Right atrium auricular region (tissue), 2 donors: ENCODE data around the gene TTC39C. TPM values are rescaled to one million over a fixed set of nuclear protein-coding genes. Genes with fewer than 3 reads are reported as not detected.

Experiments
- DNase-seq: peaks from one replicate; pipeline ENCODE4 v3.0.0-alpha.2; 2019; ENCODE audit warnings: low spot score
- H3K27ac ChIP-seq, 2 donors: fragments of 200-600 bp; sonication (generic); 1 replicate in 1 of 2; 2 replicates in 1 of 2; pipeline ENCODE4 v1.5.1; 2016 to 2019
- H3K27me3 ChIP-seq, 2 donors: fragments of 200-600 bp; sonication (generic); one replicate each; pipeline versions ENCODE4 v1.5.1 to v1.6.0; 2017 to 2019
- H3K36me3 ChIP-seq: fragments of 200-600 bp; sonication (generic); one replicate; pipeline ENCODE4 v1.5.1; 2016
- H3K4me1 ChIP-seq, 2 donors: fragments of 200-600 bp; sonication (generic); one replicate each; pipeline versions ENCODE4 v1.5.1 to v1.6.0; 2017 to 2019
- H3K4me3 ChIP-seq, 2 donors: fragments of 200-600 bp; sonication (generic); 1 replicate in 1 of 2; 2 replicates in 1 of 2; pipeline ENCODE4 v1.5.1; 2017 to 2019; ENCODE audit warnings: mild to moderate bottlenecking in 1 of 2, moderate library complexity in 1 of 2
- H3K9me3 ChIP-seq, 2 donors: fragments of 200-600 bp; sonication (generic); one replicate each; pipeline ENCODE4 v1.5.1; 2019
- total RNA-seq, 2 donors: library from RNA; depleted of rRNA; stranded (reverse); fragments of >200 nt; gene quantifications; one replicate each; pipeline ENCODE4 v1.1.0, GENCODE V29; 2016
- TF ChIP-seq, protein P1 (sequence below), 2 donors: fragments of 200-600 bp; sonication (generic); IDR thresholded peaks; one replicate each; pipeline ENCODE4 v1.5.1; 2019; ENCODE audit warnings: antibody characterized with exemption in 2 of 2

The TTC39C gene
- total RNA-seq, 2 donors from 2014 or later, result 4.2 to 10.3 TPM

DNA sequence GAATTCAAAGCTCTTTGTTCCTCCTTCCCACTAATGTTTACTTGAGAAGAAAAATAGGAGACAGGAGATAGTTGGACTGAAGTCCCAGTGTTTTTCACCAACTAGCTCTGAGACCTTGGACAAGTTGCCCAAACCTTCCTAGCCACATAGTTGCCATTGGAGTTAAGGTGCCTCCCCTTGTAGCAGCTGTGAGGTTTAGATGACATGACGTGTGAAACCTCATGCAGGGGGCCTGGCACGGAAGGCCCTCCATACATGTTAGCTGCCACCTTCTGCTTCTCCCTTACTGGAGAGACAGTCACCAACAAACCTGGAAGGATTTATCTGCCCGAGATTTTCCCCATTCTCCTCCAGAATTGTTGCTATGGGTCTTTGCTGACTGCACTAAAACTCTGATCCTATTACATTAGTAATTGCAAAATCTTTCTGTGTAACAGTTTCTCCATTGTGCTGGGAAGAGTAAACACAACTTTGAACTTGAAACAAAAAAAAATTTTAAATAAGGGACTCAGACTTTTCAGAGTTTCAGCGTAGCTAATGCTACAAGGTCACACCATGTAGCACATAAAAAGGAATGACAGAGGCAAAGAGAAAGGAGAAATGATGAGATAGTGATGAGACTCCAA, 100.5 kb downstream of the TTC39C start:
- TF ChIP-seq, protein P1, sequence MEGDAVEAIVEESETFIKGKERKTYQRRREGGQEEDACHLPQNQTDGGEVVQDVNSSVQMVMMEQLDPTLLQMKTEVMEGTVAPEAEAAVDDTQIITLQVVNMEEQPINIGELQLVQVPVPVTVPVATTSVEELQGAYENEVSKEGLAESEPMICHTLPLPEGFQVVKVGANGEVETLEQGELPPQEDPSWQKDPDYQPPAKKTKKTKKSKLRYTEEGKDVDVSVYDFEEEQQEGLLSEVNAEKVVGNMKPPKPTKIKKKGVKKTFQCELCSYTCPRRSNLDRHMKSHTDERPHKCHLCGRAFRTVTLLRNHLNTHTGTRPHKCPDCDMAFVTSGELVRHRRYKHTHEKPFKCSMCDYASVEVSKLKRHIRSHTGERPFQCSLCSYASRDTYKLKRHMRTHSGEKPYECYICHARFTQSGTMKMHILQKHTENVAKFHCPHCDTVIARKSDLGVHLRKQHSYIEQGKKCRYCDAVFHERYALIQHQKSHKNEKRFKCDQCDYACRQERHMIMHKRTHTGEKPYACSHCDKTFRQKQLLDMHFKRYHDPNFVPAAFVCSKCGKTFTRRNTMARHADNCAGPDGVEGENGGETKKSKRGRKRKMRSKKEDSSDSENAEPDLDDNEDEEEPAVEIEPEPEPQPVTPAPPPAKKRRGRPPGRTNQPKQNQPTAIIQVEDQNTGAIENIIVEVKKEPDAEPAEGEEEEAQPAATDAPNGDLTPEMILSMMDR (IDR thresholded peaks at IDR 0.05), result no peak
- H3K9me3 ChIP-seq, result no peaks in the 10 kb centered on the region
- H3K4me3 ChIP-seq, result no peak overlapping the region
- no peaks in the 10 kb centered on the region for H3K27me3 ChIP-seq
- H3K27ac ChIP-seq, result no peak overlapping the region
- DNase-seq, result no peak
- no peaks in the 10 kb centered on the region for H3K4me1 ChIP-seq
- H3K36me3 ChIP-seq, result no peaks in the 10 kb centered on the region

DNA sequence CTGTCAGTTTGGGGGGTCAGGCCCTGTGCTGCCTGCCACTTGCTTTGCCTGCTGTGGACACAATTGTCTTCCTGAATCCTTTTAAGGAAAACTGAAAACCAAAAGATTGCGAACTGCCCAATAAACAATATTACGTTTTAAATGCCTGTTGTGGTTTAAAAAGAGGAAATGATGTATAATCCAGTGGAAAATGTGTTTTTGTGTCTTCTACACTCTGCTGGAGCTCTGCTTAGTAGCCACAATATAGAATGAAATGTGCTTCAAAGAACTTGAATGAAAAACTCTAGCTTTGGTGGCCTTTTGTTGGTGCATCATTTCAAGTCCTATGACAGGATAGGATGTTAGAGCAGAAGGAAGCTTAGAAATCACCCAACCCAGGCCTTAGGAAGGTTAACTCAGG, 101.1 kb downstream of the TTC39C start:
- Histone ChIP-seq H3K27me3 (no peaks in the 10 kb centered on the region), H3K4me1 (no peaks in the 10 kb centered on the region), H3K9me3 (no peaks in the 10 kb centered on the region), H3K36me3 (no peaks in the 10 kb centered on the region), H3K27ac (no peak overlapping the region), H3K4me3 (no peak overlapping the region)
- TF ChIP-seq, protein P1 (IDR thresholded peaks at IDR 0.05), result no peak
- DNase-seq, result no peak

DNA sequence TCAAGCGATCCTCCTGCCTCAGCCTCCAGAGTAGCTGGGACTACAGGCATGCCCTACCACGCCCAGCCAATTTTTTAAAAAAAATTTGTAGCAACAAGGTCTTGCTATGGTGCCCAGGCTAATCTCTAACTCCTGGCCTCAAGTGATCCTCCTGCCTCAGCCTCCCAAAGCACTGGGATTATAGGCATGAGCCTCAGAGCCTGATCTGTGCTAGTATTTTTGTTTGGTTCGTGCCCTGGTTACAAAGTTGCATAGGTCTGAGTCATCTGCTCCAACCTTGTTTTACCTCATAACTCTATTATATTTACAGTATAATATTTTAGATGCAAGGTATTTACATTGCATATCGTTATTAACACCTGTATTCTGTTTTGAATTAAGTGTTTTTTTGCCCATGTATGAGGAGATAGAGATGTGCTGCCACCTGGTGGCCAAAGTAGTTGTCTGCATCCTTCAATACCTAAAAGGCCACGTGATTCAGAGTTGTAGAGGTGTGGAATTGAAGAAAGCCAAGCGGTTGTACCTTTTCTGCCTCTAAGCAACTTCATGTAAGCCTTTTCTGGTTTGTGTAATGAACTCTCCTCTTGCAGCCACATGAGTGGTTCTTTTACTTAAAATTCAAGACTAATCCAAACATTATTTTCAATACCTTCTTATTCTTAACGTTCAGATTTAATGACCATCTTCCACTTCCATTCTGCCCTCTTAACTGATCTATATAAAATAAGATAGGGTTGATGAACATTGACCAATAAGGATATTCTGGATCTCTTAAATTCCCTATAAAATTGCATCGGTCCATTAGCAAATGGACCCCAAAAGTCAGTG, 104.4 kb downstream of the TTC39C start:
- Histone ChIP-seq H3K27ac (no peak overlapping the region), H3K36me3 (no peaks in the 10 kb centered on the region), H3K9me3 (no peaks in the 10 kb centered on the region), H3K4me3 (no peak overlapping the region), H3K4me1 (no peaks in the 10 kb centered on the region), H3K27me3 (no peaks in the 10 kb centered on the region)
- DNase-seq, result peak; percentile 80
- TF ChIP-seq, protein P1 (IDR thresholded peaks at IDR 0.05), result peak; percentile 54 to 94

DNA sequence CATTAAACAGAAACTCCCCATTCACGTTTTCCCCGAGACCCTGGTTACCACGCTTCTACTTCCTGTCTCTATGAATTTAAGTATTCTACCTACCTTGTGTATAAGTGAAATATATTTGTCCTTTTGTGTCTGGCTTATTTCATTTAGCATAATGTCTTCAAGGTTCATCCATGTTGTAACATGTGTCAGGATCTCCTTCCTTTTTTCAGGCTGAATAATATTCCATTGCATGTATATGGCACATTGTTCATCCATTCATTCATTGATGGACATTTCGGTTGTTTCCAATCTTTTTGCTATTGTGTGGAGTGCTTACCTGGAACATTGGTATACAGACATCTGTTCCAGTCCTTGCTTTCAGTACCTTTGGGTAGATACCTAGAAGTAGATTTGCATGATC, 106.1 kb downstream of the TTC39C start:
- H3K27me3 ChIP-seq, result no peaks in the 10 kb centered on the region
- no peaks in the 10 kb centered on the region for H3K4me1 ChIP-seq
- no peaks in the 10 kb centered on the region for H3K9me3 ChIP-seq
- no peaks in the 10 kb centered on the region for H3K36me3 ChIP-seq
- H3K27ac ChIP-seq, result no peak overlapping the region
- TF ChIP-seq, protein P1 (IDR thresholded peaks at IDR 0.05), result no peak
- H3K4me3 ChIP-seq, result no peak overlapping the region
- no peak for DNase-seq

DNA sequence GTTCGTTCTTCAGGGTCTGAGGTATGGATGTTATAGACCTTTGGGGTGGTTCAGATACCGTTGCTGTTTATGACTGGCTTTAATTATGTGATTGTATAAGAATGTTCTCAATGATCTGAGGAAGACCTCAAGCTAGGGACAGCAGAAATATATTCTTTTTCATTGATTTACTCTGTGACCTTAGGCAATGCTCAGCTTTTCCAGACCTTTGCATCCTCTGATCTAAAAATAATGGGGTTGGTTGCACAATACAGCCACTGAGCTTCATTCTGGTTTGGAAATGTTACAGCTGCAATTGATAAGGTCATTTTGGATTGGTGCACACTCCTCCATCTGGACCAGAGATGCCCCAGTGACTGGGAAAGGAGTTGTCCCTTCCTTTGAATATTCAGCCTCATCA, 107.1 kb downstream of the TTC39C start:
- DNase-seq, result no peak
- no peaks in the 10 kb centered on the region for H3K9me3 ChIP-seq
- H3K27ac ChIP-seq, result no peak overlapping the region
- no peaks in the 10 kb centered on the region for H3K4me1 ChIP-seq
- TF ChIP-seq, protein P1 (IDR thresholded peaks at IDR 0.05), result no peak
- no peaks in the 10 kb centered on the region for H3K36me3 ChIP-seq
- H3K4me3 ChIP-seq, result no peak overlapping the region
- no peaks in the 10 kb centered on the region for H3K27me3 ChIP-seq
